Naive thymus-derived CD4-positive, alpha-beta T cell (primary cell): ENCODE measurements around the gene MPHOSPH8. TPM values are rescaled to one million over a fixed set of nuclear protein-coding genes. Genes with fewer than 3 reads are reported as not detected.

ENCODE experiments used
- ATAC-seq: fragments of 150-1000 bp; cut with Tn5 transposase; 2 replicates; pipeline ENCODE4 v1.10.0; 2021; ENCODE audit warnings: mild to moderate bottlenecking, moderate library complexity
- CTCF ChIA-PET: fragments of 350-600 bp; sonication (Branson Sonifier 250); formaldehyde crosslinking; loops from one replicate; lab custom pipeline; 2021; ENCODE audit warnings: antibody characterized with exemption; lab: Charles Lee
- POLR2A ChIA-PET: fragments of 350-600 bp; sonication (Branson Sonifier 250); formaldehyde crosslinking; loops from one replicate; lab custom pipeline; 2021; ENCODE audit warnings: antibody characterized with exemption, inconsistent platforms; lab: Charles Lee
- DNase-seq, 9 donors: peaks; one replicate each; pipeline versions ENCODE4 v3.0.0 to v3.0.0-alpha.2; 2020 to 2022; ENCODE audit warnings: mixed read lengths in 1 of 9
- H3K27ac ChIP-seq: one replicate; pipeline ENCODE4 v1.7.0; 2013; ENCODE audit warnings: mild to moderate bottlenecking, low read depth, low read length, moderate library complexity
- H3K27me3 ChIP-seq, 2 donors: one replicate each; pipeline ENCODE4 v1.7.0; 2013; ENCODE audit warnings: low read length in 2 of 2, mild to moderate bottlenecking in 2 of 2, moderate library complexity in 2 of 2; ENCODE audit not compliant: control insufficient read depth in 2 of 2, insufficient read depth in 2 of 2
- H3K36me3 ChIP-seq, 3 experiments: 1 replicate in 2 of 3; 2 replicates in 1 of 3; pipeline ENCODE4 v1.7.0; 2013; ENCODE audit warnings: low read length in 3 of 3, mild to moderate bottlenecking in 3 of 3, moderate library complexity in 1 of 3; ENCODE audit not compliant: insufficient read depth in 3 of 3, control insufficient read depth in 2 of 3
- H3K4me1 ChIP-seq, 2 donors: one replicate each; pipeline ENCODE4 v1.7.0; 2013; ENCODE audit warnings: low read length in 2 of 2, mild to moderate bottlenecking in 2 of 2, moderate library complexity in 1 of 2; ENCODE audit not compliant: control insufficient read depth in 2 of 2, insufficient read depth in 2 of 2
- H3K4me3 ChIP-seq: 2 replicates; pipeline ENCODE4 v1.7.0; 2013; ENCODE audit warnings: mild to moderate bottlenecking, low read length
- H3K9me3 ChIP-seq, 3 experiments: 1 replicate in 2 of 3; 2 replicates in 1 of 3; pipeline ENCODE4 v1.7.0; 2013; ENCODE audit warnings: low read length in 3 of 3; ENCODE audit not compliant: control insufficient read depth in 2 of 3
- H3K27ac Mint-ChIP-seq, 9 donors: one replicate each; pipeline ENCODE4 v1.8.0; 2020 to 2022; ENCODE audit warnings: mixed read lengths in 9 of 9, mild to moderate bottlenecking in 8 of 9, moderate library complexity in 5 of 9, inconsistent platforms in 2 of 9
- H3K27me3 Mint-ChIP-seq, 5 donors: one replicate each; pipeline ENCODE4 v1.8.0; 2021 to 2022; ENCODE audit warnings: mixed read lengths in 5 of 5, mild to moderate bottlenecking in 1 of 5
- H3K36me3 Mint-ChIP-seq, 5 donors: one replicate each; pipeline ENCODE4 v1.8.0; 2020 to 2022; ENCODE audit warnings: mixed read lengths in 5 of 5, mild to moderate bottlenecking in 3 of 5, inconsistent platforms in 1 of 5
- H3K4me1 Mint-ChIP-seq, 7 donors: one replicate each; pipeline ENCODE4 v1.8.0; 2020 to 2022; ENCODE audit warnings: mixed read lengths in 7 of 7, mild to moderate bottlenecking in 3 of 7, inconsistent platforms in 1 of 7
- H3K4me3 Mint-ChIP-seq, 10 donors: one replicate each; pipeline ENCODE4 v1.8.0; 2020 to 2022; ENCODE audit warnings: mild to moderate bottlenecking in 10 of 10, mixed read lengths in 10 of 10, moderate library complexity in 6 of 10, inconsistent platforms in 2 of 10
- H3K9me3 Mint-ChIP-seq, 11 donors: one replicate each; pipeline ENCODE4 v1.8.0; 2020 to 2022; ENCODE audit warnings: mixed read lengths in 11 of 11, mild to moderate bottlenecking in 4 of 11, inconsistent platforms in 1 of 11, moderate library complexity in 1 of 11
- intact Hi-C, 2 donors: fragments of 100-400 bp; cut with micrococcal nuclease; formaldehyde crosslinking; loops; one replicate each; pipeline ENCODE4 v1.15.1; 2023
- polyA plus RNA-seq, 2 donors: library from polyadenylated mRNA; unstranded; fragments of 300-500 nt; fragmentation: Illumina TruSeq; gene quantifications; one replicate each; pipeline ENCODE4 v1.2.3, GENCODE V29; 2021
- total RNA-seq, 6 experiments: library from RNA in 5 of 6; stranded (reverse) in 5 of 6; gene quantifications; 1 replicate in 5 of 6; 2 replicates in 1 of 6; pipeline ENCODE4 v1.2.3 and lab custom pipeline; 2021 to 2026

The MPHOSPH8 gene
- total and polyA plus RNA-seq, 7 experiments from 2014 or later = 14.3 to 131 (median 52.0) TPM

DNA sequence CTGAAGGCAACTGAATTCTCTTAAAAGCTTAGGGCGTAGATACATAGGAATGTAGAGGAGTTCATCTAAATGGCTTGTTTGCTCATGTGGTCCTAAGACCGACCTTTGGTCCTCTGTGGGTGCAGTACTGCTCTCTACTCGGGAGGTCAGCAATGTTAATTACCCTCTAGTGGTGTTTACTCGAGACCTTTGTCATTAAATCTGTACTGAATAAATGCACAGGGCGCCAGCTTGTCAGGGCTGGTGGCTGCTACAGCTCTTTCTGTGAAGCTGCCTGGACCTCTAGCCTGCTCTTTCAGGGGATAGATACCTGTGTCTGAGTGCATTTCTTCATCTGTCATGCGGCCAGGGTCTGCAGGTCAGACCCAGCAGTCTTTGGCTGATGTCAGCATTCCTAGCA, 29.2 kb upstream of the MPHOSPH8 start:
- Mint-ChIP-seq H3K4me3 (no peak overlapping the region), H3K27me3 (peaks cover 38 to 52% (median 45%) of the 10 kb centered on the region in 5 donors), H3K36me3 (peaks cover 0 to 12% (median 0%) of the 10 kb centered on the region in 5 donors), H3K4me1 (peaks cover 0 to 5% (median 0%) of the 10 kb centered on the region in 7 donors), H3K27ac (no peak overlapping the region), H3K9me3 (peaks cover 6 to 21% (median 12%) of the 10 kb centered on the region in 11 donors)
- Histone ChIP-seq H3K4me3 (no peak overlapping the region), H3K27me3 (no peaks in the 10 kb centered on the region), H3K27ac (no peak overlapping the region), H3K9me3 (peaks cover 0 to 7% (median 0%) of the 10 kb centered on the region in 3 experiments), H3K36me3 (no peaks in the 10 kb centered on the region), H3K4me1 (no peaks in the 10 kb centered on the region)
- ATAC-seq (no peak), DNase-seq (no peak)
- ChIA-PET CTCF (no interaction called here), POLR2A (no interaction called here)
- intact Hi-C loops = no loop called here

DNA sequence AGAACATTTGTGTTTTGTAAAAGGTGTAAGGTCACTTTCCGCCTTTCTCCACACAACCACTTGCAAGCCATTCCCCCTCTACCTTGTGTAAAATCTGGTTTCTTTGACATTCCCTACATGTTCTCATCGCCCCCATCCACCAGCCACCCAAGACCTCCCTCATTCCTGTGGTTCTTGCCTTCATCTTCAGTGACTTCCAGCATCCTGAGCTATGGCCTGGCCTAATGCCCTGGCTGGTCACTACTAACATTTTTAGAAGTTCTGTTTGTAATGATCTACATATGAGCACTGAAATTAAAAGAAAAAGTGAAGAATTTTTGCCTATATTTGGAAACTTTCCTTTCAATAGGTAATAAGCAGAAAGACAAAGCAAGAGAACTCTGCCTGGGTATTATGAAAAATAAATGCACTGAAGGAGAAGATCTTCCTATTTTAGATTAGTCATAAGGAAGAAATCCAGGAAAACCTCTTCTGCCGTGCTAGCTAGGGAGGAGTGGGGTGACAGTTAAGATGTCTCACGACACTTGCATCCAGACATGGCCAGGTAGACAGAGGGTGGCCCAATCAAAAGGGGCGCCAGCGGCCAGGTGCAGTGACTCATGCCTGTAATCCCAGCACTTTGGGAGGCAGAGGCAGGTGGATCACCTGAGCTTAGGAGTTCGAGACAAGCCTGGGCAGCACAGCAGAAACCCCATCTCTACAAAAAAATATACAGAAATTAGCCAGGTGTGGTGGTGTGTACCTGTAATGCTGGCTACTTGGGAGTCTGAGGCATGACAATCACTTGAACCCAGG, 28.1 kb upstream of the MPHOSPH8 start:
- ChIA-PET POLR2A (no interaction called here), CTCF (no interaction called here)
- no peaks in the 10 kb centered on the region for H3K4me1 ChIP-seq
- intact Hi-C loops = no loop called here
- H3K27ac Mint-ChIP-seq = no peak overlapping the region
- peaks cover 6 to 21% (median 14%) of the 10 kb centered on the region in 11 donors for H3K9me3 Mint-ChIP-seq
- H3K4me3 ChIP-seq = no peak overlapping the region
- peaks cover 0 to 5% (median 0%) of the 10 kb centered on the region in 7 donors for H3K4me1 Mint-ChIP-seq
- peaks cover 30 to 45% (median 36%) of the 10 kb centered on the region in 5 donors for H3K27me3 Mint-ChIP-seq
- no peak overlapping the region for H3K4me3 Mint-ChIP-seq
- DNase-seq (no peak), ATAC-seq (no peak)
- no peaks in the 10 kb centered on the region for H3K36me3 ChIP-seq
- peaks cover 0 to 12% (median 0%) of the 10 kb centered on the region in 5 donors for H3K36me3 Mint-ChIP-seq
- H3K9me3 ChIP-seq = peaks cover 0 to 7% (median 0%) of the 10 kb centered on the region in 3 experiments
- H3K27ac ChIP-seq = no peak overlapping the region
- no peaks in the 10 kb centered on the region for H3K27me3 ChIP-seq

DNA sequence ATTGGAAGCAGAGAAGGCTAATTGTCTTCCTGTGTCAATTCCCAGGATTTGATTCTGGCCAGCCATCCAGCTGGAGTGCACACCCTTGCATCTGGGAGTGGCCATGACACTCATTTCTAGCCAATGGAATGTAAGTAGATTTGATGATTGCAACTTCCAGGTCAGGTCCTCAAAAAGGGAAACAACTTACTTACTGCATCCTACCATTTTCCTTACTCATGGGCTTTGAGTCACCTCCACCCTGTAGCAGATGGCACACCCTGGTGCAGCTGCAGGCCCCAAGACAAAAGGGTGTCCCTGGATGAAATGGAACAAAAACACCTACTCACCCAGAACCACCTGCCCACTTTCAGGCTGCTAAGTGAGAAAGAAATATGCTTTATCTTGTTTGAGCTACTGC, 27.3 kb upstream of the MPHOSPH8 start:
- ChIA-PET POLR2A (no interaction called here), CTCF (no interaction called here)
- Mint-ChIP-seq H3K4me1 (peaks cover 0 to 5% (median 0%) of the 10 kb centered on the region in 7 donors), H3K9me3 (peaks cover 6 to 25% (median 14%) of the 10 kb centered on the region in 11 donors), H3K4me3 (no peak overlapping the region), H3K27me3 (peaks cover 30 to 40% (median 32%) of the 10 kb centered on the region in 5 donors), H3K36me3 (peaks cover 0 to 16% (median 0%) of the 10 kb centered on the region in 5 donors), H3K27ac (no peak overlapping the region)
- no peak overlapping the region for H3K4me3 ChIP-seq
- peaks cover 0 to 7% (median 0%) of the 10 kb centered on the region in 3 experiments for H3K9me3 ChIP-seq
- H3K27me3 ChIP-seq = no peaks in the 10 kb centered on the region
- H3K27ac ChIP-seq = no peak overlapping the region
- H3K4me1 ChIP-seq = no peaks in the 10 kb centered on the region
- no peaks in the 10 kb centered on the region for H3K36me3 ChIP-seq
- ATAC-seq = no peak
- DNase-seq = no peak
- intact Hi-C loops = no loop called here

DNA sequence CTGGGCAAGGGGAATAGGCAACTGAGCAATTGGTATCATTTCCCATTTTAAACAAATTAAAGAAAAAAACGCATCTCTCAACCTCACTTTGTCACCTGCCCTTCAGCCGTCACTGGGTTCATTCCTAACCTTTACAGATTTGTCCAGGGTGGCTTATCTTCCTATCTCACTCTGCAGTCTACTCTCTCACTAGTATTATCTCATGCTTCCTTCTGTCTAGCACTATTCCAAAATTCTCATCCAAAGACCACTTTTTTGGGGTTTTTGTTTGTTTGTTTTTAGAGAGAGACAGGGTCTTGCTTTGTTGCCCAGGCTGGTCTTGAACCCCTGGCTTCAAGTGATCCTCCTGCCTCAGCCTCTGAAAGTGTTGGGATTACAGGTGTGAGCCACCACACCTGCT, 26.7 kb upstream of the MPHOSPH8 start:
- Mint-ChIP-seq H3K36me3 (peaks cover 0 to 16% (median 0%) of the 10 kb centered on the region in 5 donors), H3K27me3 (peaks cover 29 to 38% (median 31%) of the 10 kb centered on the region in 5 donors), H3K27ac (no peak overlapping the region), H3K4me1 (peaks cover 0 to 5% (median 0%) of the 10 kb centered on the region in 7 donors), H3K4me3 (no peak overlapping the region), H3K9me3 (peaks cover 6 to 25% (median 14%) of the 10 kb centered on the region in 11 donors)
- H3K4me3 ChIP-seq = no peak overlapping the region
- no peak overlapping the region for H3K27ac ChIP-seq
- H3K9me3 ChIP-seq = peaks cover 0 to 7% (median 0%) of the 10 kb centered on the region in 3 experiments
- H3K4me1 ChIP-seq = no peaks in the 10 kb centered on the region
- ATAC-seq (no peak), DNase-seq (no peak)
- intact Hi-C loops = no loop called here
- no peaks in the 10 kb centered on the region for H3K27me3 ChIP-seq
- CTCF ChIA-PET = no interaction called here
- no peaks in the 10 kb centered on the region for H3K36me3 ChIP-seq
- POLR2A ChIA-PET = interaction anchor here (0.6 kb wide), 1 partner anchor 432 kb away, joined by 6 read pairs; no protein-coding TSS in a partner anchor

DNA sequence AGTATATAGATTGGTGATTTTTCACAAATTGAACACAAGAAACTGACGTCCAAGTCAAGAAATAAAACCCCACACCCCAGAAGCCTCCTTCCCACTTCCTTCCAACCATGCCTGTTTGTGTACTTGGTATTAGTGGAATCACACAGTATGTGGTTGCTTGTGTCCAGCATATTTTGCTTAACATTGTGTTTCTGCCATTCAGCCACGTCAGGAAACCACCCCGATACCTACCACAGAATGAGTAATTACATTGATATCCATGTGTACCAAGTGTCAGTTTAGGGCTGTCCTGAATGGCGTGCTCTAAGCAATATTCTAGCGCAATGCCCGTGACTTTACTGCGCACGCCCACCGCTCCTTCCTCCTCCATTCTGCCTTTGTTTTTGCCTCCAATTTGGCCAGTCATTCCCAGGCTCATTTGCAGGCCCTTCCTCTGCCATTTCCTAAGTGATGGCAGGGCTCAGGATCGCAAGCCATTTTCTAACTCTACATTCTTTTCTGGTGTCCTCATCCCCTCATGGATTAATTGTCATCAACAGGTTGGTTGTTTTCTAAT, 25.9 kb upstream of the MPHOSPH8 start:
- DNase-seq = no peak
- Histone ChIP-seq H3K36me3 (no peaks in the 10 kb centered on the region), H3K4me1 (no peaks in the 10 kb centered on the region), H3K9me3 (peaks cover 0 to 7% (median 0%) of the 10 kb centered on the region in 3 experiments), H3K27ac (no peak overlapping the region), H3K4me3 (no peak overlapping the region), H3K27me3 (no peaks in the 10 kb centered on the region)
- Mint-ChIP-seq H3K9me3 (peaks cover 6 to 25% (median 14%) of the 10 kb centered on the region in 11 donors), H3K27me3 (peaks cover 26 to 35% (median 29%) of the 10 kb centered on the region in 5 donors), H3K27ac (no peak overlapping the region), H3K36me3 (peaks cover 0 to 16% (median 0%) of the 10 kb centered on the region in 5 donors), H3K4me3 (no peak overlapping the region), H3K4me1 (peaks cover 0 to 4% (median 0%) of the 10 kb centered on the region in 7 donors)
- POLR2A ChIA-PET = no interaction called here
- no peak for ATAC-seq
- intact Hi-C loops = no loop called here
- CTCF ChIA-PET = no interaction called here

DNA sequence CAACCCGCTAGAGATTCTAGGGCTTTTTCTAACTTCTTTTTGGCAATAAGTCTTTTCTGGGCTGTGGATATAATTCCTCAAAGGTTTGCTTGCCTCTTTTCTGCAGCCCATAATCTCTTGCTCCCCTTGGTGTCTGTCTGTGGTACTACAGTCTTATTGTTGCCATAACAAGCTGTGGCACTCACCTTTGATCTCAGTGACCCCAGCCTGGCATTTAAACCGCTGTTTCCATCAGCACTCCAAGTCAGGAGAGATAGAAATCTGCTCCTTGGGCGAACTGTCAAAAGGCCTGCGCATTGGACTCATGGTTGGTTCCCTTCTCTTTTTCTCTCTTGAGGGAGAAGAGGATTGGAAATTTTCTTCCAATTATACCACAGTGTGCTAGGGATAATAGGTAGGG, 14.5 kb upstream of the MPHOSPH8 start:
- H3K9me3 Mint-ChIP-seq = peaks cover 0 to 17% (median 10%) of the 10 kb centered on the region in 11 donors
- peaks cover 0 to 14% (median 10%) of the 10 kb centered on the region in 5 donors for H3K36me3 Mint-ChIP-seq
- H3K27me3 ChIP-seq = no peaks in the 10 kb centered on the region
- H3K4me1 Mint-ChIP-seq = no peaks in the 10 kb centered on the region
- ChIA-PET CTCF (no interaction called here), POLR2A (no interaction called here)
- H3K27me3 Mint-ChIP-seq = peaks cover 0 to 36% (median 26%) of the 10 kb centered on the region in 5 donors
- no peak overlapping the region for H3K27ac ChIP-seq
- no peaks in the 10 kb centered on the region for H3K36me3 ChIP-seq
- H3K9me3 ChIP-seq = no peaks in the 10 kb centered on the region
- intact Hi-C loops = loop anchor here in 1 of 2 donors (10.0 kb wide), 1 partner anchor 54 kb away; the partner anchor contains the start of gene TPTE2
- no peak overlapping the region for H3K4me3 ChIP-seq
- no peak overlapping the region for H3K4me3 Mint-ChIP-seq
- no peaks in the 10 kb centered on the region for H3K4me1 ChIP-seq
- peak overlapping the region in 1 of 9 donors; percentile 17 for H3K27ac Mint-ChIP-seq
- peak; percentile 53 for ATAC-seq
- DNase-seq = peak in 5 of 9 donors; percentile 11 to 29 (median 22)
